ENCODE data around the gene GYG2.

GYG2 gene

GRCh38 chrX:2859197-2859797, 30.6 kb downstream of the GYG2 start:
- TF ChIP-seq ARNTL (CRISPR knock-in tag; IDR thresholded peaks at IDR 0.05; ENCODE audit: borderline replicate concordance, low read depth) (no peak), ZNF70 (CRISPR knock-in tag; IDR thresholded peaks at IDR 0.05) (no peak), SNAI2 (CRISPR knock-in tag; IDR thresholded peaks at IDR 0.05) (no peak), ZFP3 (CRISPR knock-in tag; IDR thresholded peaks at IDR 0.05) (no peak), CSDC2 (CRISPR knock-in tag; IDR thresholded peaks at IDR 0.05) (no peak), ZNF8 (CRISPR knock-in tag; IDR thresholded peaks at IDR 0.05) (no peak), CSRNP3 (CRISPR knock-in tag; IDR thresholded peaks at IDR 0.05) (no peak), RARB (CRISPR knock-in tag; IDR thresholded peaks at IDR 0.05) (no peak), ESRRG (CRISPR knock-in tag; IDR thresholded peaks at IDR 0.05) (no peak), PPARA (CRISPR knock-in tag; IDR thresholded peaks at IDR 0.05; ENCODE audit: borderline replicate concordance) (no peak), TOX (CRISPR knock-in tag; IDR thresholded peaks at IDR 0.05; ENCODE audit: borderline replicate concordance) (no peak), ZFP30 (CRISPR knock-in tag; IDR thresholded peaks at IDR 0.05) (no peak), TSHZ2 (CRISPR knock-in tag; IDR thresholded peaks at IDR 0.05) (no peak), TCF4 (CRISPR knock-in tag; IDR thresholded peaks at IDR 0.05; ENCODE audit: borderline replicate concordance) (no peak), ZC3H10 (CRISPR knock-in tag; IDR thresholded peaks at IDR 0.05) (no peak), CREB5 (CRISPR knock-in tag; IDR thresholded peaks at IDR 0.05; ENCODE audit: low read depth) (no peak), OSR1 (CRISPR knock-in tag; IDR thresholded peaks at IDR 0.05) (no peak), PATZ1 (CRISPR knock-in tag; IDR thresholded peaks at IDR 0.05; ENCODE audit: borderline replicate concordance) (no peak), BACH2 (CRISPR knock-in tag; IDR thresholded peaks at IDR 0.05; ENCODE audit: borderline replicate concordance) (no peak)
- ATAC-seq, result no peak

- TF ChIP-seq ZNF565 (CRISPR knock-in tag; conservative IDR thresholded peaks at IDR 0.05; ENCODE audit: low read depth), result no peak
- TF ChIP-seq ESRRG (CRISPR knock-in tag; IDR thresholded peaks at IDR 0.05), result no peak
- no peak for TF ChIP-seq CREB5 (CRISPR knock-in tag; IDR thresholded peaks at IDR 0.05; ENCODE audit: low read depth)
- TF ChIP-seq ZC3H10 (CRISPR knock-in tag; IDR thresholded peaks at IDR 0.05), result no peak
- TF ChIP-seq SNAI2 (CRISPR knock-in tag; IDR thresholded peaks at IDR 0.05), result no peak
- TF ChIP-seq PPARA (CRISPR knock-in tag; IDR thresholded peaks at IDR 0.05; ENCODE audit: borderline replicate concordance), result no peak
- no peak for TF ChIP-seq OSR1 (CRISPR knock-in tag; IDR thresholded peaks at IDR 0.05)
- TF ChIP-seq ZNF8 (CRISPR knock-in tag; IDR thresholded peaks at IDR 0.05), result no peak
- TF ChIP-seq ARNTL (CRISPR knock-in tag; IDR thresholded peaks at IDR 0.05; ENCODE audit: borderline replicate concordance, low read depth), result no peak
- no peak for TF ChIP-seq ZFP3 (CRISPR knock-in tag; IDR thresholded peaks at IDR 0.05)
- TF ChIP-seq TCF4 (CRISPR knock-in tag; IDR thresholded peaks at IDR 0.05; ENCODE audit: borderline replicate concordance), result no peak
- TF ChIP-seq BACH2 (CRISPR knock-in tag; IDR thresholded peaks at IDR 0.05; ENCODE audit: borderline replicate concordance), result no peak
- no peak for TF ChIP-seq CSRNP3 (CRISPR knock-in tag; IDR thresholded peaks at IDR 0.05)
- no peak for TF ChIP-seq GLIS3 (CRISPR knock-in tag; IDR thresholded peaks at IDR 0.05)
- no peak for TF ChIP-seq POU6F1 (CRISPR knock-in tag; IDR thresholded peaks at IDR 0.05; ENCODE audit: borderline replicate concordance, low read depth)
- no peak for TF ChIP-seq ISL1 (CRISPR knock-in tag; IDR thresholded peaks at IDR 0.05)
- TF ChIP-seq TOX (CRISPR knock-in tag; IDR thresholded peaks at IDR 0.05; ENCODE audit: borderline replicate concordance), result no peak
- TF ChIP-seq ZNF70 (CRISPR knock-in tag; IDR thresholded peaks at IDR 0.05), result no peak
- TF ChIP-seq CSDC2 (CRISPR knock-in tag; IDR thresholded peaks at IDR 0.05), result no peak
- no peak for TF ChIP-seq TSHZ2 (CRISPR knock-in tag; IDR thresholded peaks at IDR 0.05)
- ATAC-seq, result no peak
These were observed 33.7 kb downstream of the GYG2 start for GRCh38 chrX:2862404-2862803.
